Measurements from ENCODE around the gene SLC13A2. TPM values are rescaled to one million over a fixed set of nuclear protein-coding genes. Genes with fewer than 3 reads are reported as not detected.

The SLC13A2 gene
- total RNA-seq, 1 experiment from 2014 or later: not detected

DNA sequence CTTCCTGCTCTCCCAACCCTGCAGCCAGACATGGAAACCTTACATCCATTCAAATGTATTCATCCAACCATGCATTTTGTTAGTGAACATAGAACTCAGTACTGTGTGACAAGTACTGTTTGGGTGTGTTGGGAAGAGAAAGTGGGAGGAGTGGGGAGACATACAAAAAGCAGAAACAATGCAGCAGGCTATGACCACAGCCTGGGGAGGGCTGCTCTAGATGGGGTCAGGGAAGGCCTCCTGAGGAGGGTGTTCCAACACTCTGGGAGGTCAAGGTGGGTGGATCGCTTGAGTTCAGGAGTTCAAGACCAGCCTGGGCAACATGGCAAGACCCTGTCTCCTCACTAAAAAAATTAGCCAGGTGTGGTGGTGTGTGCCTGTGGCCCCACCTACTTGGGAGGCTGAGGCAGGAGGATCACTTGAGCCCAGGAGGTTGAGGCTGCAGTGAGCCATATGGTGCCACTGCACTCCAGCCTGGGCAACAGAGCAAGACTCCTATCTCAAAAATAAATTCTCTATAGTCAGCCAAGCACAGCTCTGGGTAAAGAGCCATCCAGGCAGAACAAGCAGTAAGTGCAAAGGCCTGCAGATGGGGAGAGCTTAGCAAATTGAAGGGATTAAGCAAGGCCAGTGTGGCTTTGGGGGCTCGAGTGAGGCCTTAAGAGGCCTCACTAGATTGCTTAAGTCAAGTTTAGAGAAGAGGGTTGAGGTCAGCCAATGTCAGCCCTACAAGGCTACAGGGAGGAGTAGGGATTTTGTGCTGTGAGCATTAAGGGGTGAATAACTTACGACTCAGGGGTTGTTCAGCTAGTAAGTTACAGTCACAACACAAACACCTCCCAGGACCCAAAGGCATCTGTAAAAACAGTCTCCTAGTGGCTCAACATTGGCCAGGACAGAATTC lies 5.5 kb downstream of the SLC13A2 start:
- POLR2A ChIA-PET: no interaction called here
- H3K4me1 ChIP-seq (ENCODE audit: control insufficient read depth in 1 of 2, insufficient read depth in 2 of 2, low read length in 2 of 2): no peaks in the 10 kb centered on the region; a peak in 1 of 4 replicates
- H3K36me3 ChIP-seq (ENCODE audit: control insufficient read depth in 1 of 2, insufficient read depth in 2 of 2, low read length in 2 of 2): no peaks in the 10 kb centered on the region
- DNase-seq (ENCODE audit: low read depth, low spot score): no peak
- no peak overlapping the region for H2AFZ ChIP-seq (ENCODE audit: low read depth, low read length, poor library complexity, severe bottlenecking)
- no peaks in the 10 kb centered on the region for H3K9me2 ChIP-seq (ENCODE audit: insufficient read depth)
- intact Hi-C loops (cut with micrococcal nuclease): no loop called here
- TF ChIP-seq POLR2A (IDR thresholded peaks at IDR 0.05; ENCODE audit: borderline replicate concordance, extremely low read depth, insufficient read depth, insufficient read length) (no peak), POLR2AphosphoS5 (IDR thresholded peaks at IDR 0.05; ENCODE audit: low read depth, low read length) (no peak), FOSL1 (IDR thresholded peaks at IDR 0.05; ENCODE audit: low read depth) (no peak), SP1 (IDR thresholded peaks at IDR 0.05; ENCODE audit: low read depth) (no peak), YY1 (IDR thresholded peaks at IDR 0.05; ENCODE audit: extremely low read depth, insufficient replicate concordance, low read depth, low read length) (no peak)
- TF ChIP-seq, protein P1, sequence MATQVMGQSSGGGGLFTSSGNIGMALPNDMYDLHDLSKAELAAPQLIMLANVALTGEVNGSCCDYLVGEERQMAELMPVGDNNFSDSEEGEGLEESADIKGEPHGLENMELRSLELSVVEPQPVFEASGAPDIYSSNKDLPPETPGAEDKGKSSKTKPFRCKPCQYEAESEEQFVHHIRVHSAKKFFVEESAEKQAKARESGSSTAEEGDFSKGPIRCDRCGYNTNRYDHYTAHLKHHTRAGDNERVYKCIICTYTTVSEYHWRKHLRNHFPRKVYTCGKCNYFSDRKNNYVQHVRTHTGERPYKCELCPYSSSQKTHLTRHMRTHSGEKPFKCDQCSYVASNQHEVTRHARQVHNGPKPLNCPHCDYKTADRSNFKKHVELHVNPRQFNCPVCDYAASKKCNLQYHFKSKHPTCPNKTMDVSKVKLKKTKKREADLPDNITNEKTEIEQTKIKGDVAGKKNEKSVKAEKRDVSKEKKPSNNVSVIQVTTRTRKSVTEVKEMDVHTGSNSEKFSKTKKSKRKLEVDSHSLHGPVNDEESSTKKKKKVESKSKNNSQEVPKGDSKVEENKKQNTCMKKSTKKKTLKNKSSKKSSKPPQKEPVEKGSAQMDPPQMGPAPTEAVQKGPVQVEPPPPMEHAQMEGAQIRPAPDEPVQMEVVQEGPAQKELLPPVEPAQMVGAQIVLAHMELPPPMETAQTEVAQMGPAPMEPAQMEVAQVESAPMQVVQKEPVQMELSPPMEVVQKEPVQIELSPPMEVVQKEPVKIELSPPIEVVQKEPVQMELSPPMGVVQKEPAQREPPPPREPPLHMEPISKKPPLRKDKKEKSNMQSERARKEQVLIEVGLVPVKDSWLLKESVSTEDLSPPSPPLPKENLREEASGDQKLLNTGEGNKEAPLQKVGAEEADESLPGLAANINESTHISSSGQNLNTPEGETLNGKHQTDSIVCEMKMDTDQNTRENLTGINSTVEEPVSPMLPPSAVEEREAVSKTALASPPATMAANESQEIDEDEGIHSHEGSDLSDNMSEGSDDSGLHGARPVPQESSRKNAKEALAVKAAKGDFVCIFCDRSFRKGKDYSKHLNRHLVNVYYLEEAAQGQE (IDR thresholded peaks at IDR 0.05; ENCODE audit: low read depth): no peak
- TF ChIP-seq, protein P2, sequence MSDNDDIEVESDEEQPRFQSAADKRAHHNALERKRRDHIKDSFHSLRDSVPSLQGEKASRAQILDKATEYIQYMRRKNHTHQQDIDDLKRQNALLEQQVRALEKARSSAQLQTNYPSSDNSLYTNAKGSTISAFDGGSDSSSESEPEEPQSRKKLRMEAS (IDR thresholded peaks at IDR 0.05): no peak
- TF ChIP-seq, protein P3, sequence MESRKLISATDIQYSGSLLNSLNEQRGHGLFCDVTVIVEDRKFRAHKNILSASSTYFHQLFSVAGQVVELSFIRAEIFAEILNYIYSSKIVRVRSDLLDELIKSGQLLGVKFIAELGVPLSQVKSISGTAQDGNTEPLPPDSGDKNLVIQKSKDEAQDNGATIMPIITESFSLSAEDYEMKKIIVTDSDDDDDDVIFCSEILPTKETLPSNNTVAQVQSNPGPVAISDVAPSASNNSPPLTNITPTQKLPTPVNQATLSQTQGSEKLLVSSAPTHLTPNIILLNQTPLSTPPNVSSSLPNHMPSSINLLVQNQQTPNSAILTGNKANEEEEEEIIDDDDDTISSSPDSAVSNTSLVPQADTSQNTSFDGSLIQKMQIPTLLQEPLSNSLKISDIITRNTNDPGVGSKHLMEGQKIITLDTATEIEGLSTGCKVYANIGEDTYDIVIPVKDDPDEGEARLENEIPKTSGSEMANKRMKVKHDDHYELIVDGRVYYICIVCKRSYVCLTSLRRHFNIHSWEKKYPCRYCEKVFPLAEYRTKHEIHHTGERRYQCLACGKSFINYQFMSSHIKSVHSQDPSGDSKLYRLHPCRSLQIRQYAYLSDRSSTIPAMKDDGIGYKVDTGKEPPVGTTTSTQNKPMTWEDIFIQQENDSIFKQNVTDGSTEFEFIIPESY (IDR thresholded peaks at IDR 0.05; ENCODE audit: extremely low read depth, insufficient replicate concordance, low read length): no peak
- H3K9ac ChIP-seq (ENCODE audit: low read length): no peak overlapping the region
- RAD21 ChIA-PET (ENCODE audit: low non-redundant PET in 1 of 2, low total read pairs in 2 of 2, uncharacterized antibody in 2 of 2, unreplicated experiment in 2 of 2): no interaction called here
- no peaks in the 10 kb centered on the region for H3K79me2 ChIP-seq (ENCODE audit: insufficient read depth, low read length)
- no TSS peak for BruUV-seq (replicated peaks)
- H3K27ac ChIP-seq (ENCODE audit: low read depth, low read length): no peak overlapping the region
- no peak overlapping the region for H3K4me2 ChIP-seq (ENCODE audit: low read length)
- no peaks in the 10 kb centered on the region; the same call in 1 of the 2 replicates for H3K27me3 ChIP-seq (ENCODE audit: insufficient read depth, low read length)
- no peaks in the 10 kb centered on the region for H4K20me1 ChIP-seq (ENCODE audit: insufficient read depth)
- H3K4me3 ChIP-seq (replicated peaks in 1 of 2; ENCODE audit: low read depth in 1 of 2, low read length in 2 of 2): no peak overlapping the region
- no peaks in the 10 kb centered on the region for H3K9me3 ChIP-seq (ENCODE audit: control insufficient read depth in 1 of 2, insufficient read depth in 1 of 2, low read depth in 1 of 2, low read length in 2 of 2)
- CTCF ChIA-PET: no interaction called here
- no peak for ATAC-seq

Data from HCT116 (cell line).